HG03558 (cell line): ENCODE results near the gene SNHG17.
"Not testable (repeated sequence)": the region's sequence is repeated elsewhere in the genome, so short reads cannot be mapped to it uniquely, and the experiment has no call there.

Source experiments
- ATAC-seq: cut with Tn5 transposase; IDR thresholded peaks from one replicate; pipeline ENCODE4 v1.9.1; 2021; ENCODE audit warnings: moderate number of reproducible peaks; ENCODE audit not compliant: unreplicated experiment; ENCODE audit errors: extremely low read depth

Gene SNHG17

GRCh38 chr20:38447931-38448675, 13.0 kb upstream of the SNHG17 start:
- ATAC-seq, result no peak

DNA sequence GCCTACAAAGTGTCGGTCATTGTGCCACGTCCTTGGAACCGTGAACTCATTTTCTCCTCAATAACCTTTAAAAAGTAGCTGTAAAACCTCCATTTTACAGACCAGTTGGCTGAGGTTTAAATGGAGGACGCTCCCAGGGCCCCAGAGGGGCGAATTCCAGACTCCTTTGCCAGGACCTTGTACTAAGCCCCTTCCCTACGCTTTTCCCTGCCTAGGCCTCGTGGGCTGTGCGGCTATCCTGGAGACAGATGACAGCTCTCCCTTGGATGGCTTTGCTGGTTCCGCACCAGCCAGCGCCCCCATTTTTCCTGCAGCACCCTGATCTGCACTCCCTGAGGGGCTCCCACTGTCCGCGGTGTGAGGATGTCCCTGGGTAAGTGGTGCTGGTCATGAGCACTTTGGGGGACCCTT, 12.1 kb upstream of the SNHG17 start:
- no peak for ATAC-seq

DNA sequence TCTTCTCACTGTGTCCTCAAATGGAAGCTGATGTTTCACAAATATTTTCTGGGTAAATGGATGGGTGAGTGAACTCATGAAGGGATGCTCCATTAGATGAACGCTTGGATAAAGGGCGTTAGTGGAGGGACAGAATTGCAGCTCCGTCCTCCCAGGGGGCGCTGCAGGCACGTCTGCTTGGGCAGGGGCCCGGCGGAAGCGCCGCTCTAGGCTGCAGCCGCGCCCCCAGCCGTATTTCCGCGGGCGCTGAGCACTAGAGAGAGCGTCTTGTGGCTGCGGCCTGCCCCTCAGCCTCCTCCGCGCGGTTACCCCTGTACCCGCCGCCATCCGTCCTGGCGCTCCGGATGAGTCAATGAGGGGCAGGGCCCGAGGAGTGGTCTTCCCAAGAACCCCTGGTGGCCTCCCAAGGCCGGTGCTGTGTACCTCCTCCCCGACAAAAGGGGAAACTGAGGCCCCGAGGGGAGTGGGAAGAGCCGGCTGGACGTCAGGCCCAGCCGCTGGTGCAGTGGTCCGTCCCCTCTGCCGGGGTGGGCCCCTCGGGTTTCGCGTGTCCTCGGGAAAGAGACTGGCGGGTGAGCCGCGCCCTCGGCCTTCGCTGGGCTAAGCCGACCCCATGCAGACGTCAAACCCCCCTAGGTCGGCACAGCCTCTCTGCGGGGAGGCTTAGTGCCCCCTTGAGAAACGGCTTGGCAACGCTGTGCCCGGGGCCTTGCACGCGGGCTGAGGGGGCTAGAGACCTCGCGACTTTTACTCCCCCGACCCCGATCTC, 11.5 kb upstream of the SNHG17 start:
- no peak for ATAC-seq

GRCh38 chr20:38445901-38446425, 10.8 kb upstream of the SNHG17 start:
- no peak for ATAC-seq

GRCh38 chr20:38445381-38445796, 10.3 kb upstream of the SNHG17 start:
- ATAC-seq, result no peak

- ATAC-seq, result no peak
Observed at GRCh38 chr20:38441916-38442315, 6.8 kb upstream of the SNHG17 start.

DNA sequence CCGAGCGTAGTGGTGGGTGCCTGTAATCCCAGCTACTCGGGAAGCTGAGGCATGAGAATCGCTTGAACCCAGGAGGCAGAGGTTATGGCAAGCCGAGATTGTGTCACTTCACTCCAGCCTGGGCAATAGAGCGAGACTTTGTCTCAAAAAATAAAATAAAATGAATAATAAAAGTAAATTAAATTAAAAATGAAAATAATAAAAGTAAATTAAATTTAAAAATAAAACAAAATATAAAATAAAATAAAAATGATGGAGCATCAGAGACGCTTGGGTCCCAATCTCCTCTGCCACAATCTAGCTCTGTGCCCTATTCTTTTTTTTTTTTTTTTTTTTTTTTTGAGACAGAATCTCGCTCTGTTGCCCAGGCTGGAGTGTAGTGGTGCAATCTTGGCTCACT, 6.0 kb upstream of the SNHG17 start:
- ATAC-seq, result not testable (repeated sequence)

GRCh38 chr20:38437796-38438195, 2.7 kb upstream of the SNHG17 start:
- no peak for ATAC-seq

DNA sequence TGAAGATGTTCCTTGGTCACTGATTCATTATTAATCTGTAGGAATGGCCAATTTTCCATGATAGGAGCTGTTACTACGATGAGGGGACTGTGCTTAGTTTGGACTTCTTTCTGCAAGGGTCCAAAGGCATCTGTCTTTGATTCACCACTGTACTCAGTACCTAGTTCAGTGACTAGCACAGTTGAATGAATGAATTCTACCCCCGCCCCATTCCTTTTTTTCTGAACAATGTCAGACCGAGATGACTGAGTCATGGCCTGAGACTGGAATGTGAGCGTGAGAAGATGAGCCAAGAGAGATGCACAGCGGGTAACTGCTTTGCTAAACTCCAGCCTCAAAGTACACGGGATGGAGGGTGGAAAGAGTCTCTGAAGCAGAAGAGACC, 419 bp upstream of the SNHG17 start:
- ATAC-seq, result no peak

GRCh38 chr20:38434301-38434741, 807 bp downstream of the SNHG17 start:
- ATAC-seq, result no peak

DNA sequence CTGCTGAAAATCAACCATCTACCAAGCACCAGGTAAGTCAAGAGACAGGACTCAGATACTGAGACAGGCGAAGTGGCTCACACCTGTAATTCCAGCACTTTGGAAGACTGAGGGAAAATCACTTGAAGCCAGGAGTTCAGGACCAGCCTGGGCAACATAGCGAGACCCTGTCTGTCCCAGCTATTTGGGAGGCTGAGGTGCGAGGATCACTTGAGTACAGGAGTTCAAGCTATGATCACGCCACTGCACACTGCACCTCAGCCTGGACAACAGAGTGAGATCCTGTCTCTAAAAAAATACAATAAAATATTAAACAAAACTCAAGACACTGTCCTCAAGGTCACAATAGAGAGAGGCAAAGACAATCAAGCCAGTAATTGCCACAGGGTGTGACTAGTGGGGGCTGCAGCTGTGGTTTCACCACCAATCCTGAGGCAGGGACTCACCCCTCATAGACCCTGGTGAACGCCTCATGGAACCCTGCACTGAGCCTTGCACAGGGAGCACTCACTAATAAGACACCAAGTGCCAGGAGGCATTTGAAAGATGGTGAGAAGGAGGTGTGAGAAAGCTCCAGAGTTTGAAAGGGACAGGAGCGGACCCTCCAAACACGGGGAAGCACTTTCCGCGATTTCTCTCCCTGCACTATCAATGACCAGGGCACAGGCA, 1.7 kb downstream of the SNHG17 start:
- no peak for ATAC-seq

- ATAC-seq, result not testable (repeated sequence)
Observed at GRCh38 chr20:38432870-38433269, 2.3 kb downstream of the SNHG17 start.

- no peak for ATAC-seq
Observed at GRCh38 chr20:38432292-38432691, 2.8 kb downstream of the SNHG17 start.

DNA sequence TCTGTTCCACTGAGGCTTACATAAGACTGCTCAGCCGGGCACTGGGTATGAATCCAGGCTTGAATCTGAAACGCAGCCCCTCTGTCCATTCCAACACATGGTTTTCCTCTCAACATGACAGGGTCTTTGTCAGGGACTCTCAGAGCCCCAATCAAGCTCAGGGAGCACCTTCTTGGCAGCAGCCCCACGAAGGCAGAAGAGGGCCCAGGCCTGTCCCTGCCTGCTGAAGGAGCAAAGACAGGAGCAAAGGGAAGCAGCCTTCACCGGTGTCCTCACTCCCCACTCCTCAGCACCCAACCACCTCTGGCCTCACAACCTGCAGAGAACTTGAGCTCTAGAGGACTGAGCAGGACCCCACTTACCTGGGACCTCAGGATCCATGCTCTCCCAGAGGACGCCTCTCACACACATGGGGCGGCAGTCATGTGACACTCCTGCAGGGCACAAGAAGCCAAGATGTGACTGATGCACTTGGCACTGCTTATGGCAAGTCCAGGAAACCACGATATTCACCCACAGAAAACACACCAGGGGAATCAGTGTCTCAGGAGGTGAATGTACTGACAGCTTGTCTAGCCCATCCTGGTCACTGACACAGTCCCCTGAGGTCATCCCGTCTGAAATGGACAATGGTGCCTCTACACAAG, 4.3 kb downstream of the SNHG17 start:
- ATAC-seq, result no peak

- ATAC-seq, result no peak
Observed at GRCh38 chr20:38429301-38429700, 5.8 kb downstream of the SNHG17 start.

DNA sequence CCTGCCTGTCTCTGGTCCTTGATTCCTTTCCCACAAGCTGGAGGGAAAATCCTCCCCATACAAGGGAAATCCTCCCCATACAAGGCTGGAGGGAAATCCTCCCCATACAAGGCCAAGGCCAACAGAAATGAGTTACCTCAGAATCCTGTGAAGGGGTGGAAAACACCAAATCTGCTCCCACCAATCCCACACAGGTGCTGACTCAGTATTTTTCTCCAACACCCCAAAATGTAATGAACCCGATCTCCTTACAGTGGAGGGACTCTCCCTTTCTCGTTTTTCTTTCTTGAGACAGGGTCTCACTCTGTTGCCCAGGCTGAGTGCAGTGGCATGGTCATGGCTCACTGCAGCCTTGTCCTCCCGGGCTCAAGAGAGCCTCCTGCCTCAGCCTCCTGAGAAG, 6.3 kb downstream of the SNHG17 start:
- no peak for ATAC-seq

DNA sequence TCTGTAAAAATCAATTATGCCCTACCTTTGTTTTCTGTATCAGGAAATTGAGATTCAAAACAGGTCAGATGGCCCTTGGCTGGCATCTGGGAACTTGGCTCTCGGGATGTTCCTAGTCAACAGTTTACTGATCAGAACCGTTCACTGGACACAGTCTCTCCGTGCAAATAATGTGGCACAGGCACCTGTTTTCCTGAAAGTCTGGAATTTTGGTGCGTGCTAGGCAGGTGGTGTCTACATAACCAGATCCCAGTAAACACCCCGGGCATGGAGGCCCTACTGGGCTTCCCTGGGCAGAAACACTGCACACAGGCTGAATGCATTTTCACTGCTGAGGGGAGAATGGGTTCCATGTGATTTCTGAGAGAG, 7.5 kb downstream of the SNHG17 start:
- no peak for ATAC-seq

- ATAC-seq, result no peak
Observed at GRCh38 chr20:38426006-38426897, 8.9 kb downstream of the SNHG17 start.

GRCh38 chr20:38424401-38424800, 10.7 kb downstream of the SNHG17 start:
- no peak for ATAC-seq

DNA sequence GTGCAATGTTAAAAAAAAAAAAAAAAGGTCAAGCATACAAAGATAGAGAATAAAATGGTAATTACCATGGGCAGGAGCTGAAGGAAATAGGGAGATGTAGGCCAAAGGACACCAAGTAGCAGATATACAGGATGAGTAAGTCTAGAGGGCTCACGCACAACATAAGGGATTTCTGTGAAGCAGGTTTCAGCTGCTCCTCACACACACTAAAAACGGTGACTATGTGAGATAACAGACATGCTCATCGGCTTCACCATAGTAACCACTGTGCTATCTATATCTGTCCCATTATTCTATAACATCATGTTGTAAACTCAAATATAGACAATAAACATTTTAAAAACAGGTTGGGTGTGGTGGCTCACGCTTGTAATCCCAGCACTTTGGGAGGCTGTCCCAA, 11.6 kb downstream of the SNHG17 start:
- ATAC-seq, result no peak
